ENCODE measurements around the gene OPN1SW.

OPN1SW gene

DNA sequence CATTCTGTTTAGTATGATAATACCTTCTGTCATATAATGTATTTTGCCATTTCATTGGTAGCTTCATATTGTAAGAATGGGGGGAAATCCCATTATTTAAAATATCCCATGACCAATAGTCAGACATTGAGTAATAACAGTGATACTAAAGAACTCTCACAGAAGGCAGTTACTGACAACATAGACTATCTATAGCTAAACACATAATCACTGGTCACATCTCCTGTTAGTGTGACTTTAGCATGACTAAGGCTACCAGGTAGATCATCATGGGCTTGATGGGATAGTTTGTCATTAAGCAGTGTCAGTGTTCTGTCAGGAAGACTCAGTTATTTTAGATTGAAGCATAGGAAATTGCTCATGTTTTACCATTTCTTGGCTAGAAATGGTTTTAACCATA lies 16.4 kb downstream of the OPN1SW start:
- Mint-ChIP-seq H3K36me3 (ENCODE audit: low read depth) (peaks cover 89% of the 10 kb centered on the region), H3K4me1 (ENCODE audit: low read depth) (peaks cover 8% of the 10 kb centered on the region), H3K9me3 (no peaks in the 10 kb centered on the region), H3K27ac (no peak overlapping the region), H3K4me3 (no peak overlapping the region), H3K27me3 (no peaks in the 10 kb centered on the region)
- DNase-seq: no peak

DNA sequence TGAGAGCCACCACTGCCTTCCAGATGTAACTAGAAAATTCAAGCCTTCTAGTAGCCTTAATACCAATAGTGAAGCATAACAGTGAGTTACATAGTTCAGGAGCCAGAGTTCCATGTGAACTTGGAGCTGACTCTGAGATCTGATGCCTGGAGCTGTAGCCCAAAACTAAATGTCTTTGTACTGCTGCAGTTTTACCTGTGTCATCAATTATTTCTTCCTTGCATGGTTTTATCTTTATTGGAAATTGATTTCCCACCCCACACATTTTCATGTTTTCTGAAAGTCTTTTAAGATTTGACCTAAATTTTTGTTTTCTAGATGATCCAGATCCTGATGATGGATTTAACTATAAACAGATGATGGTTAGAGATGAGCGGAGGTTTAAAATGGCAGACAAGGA lies 17.0 kb downstream of the OPN1SW start:
- Mint-ChIP-seq H3K27me3 (no peaks in the 10 kb centered on the region), H3K27ac (peak overlapping the region; percentile 5), H3K4me3 (no peak overlapping the region), H3K36me3 (ENCODE audit: low read depth) (peaks cover 89% of the 10 kb centered on the region), H3K4me1 (ENCODE audit: low read depth) (peaks cover 8% of the 10 kb centered on the region), H3K9me3 (no peaks in the 10 kb centered on the region)
- no peak for DNase-seq

DNA sequence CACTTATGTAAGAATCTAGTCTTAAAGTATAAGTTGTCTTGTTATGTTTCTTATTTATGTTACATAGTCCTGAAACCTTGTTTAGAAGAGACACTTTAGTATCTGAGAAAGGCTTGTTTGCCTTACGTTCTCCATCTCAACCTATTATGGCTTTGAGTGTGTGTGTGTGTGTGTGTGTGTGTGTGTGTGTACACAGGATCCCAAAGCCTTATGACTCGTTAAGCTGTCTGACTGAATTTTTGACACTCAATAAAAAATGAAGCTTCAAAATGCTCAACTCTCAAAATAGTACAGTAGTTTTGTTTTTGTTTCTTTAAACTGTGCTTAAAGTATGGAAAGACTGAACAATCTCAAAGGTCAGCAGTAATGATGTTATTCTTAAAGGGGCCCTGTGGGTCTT lies 18.4 kb downstream of the OPN1SW start:
- peaks cover 94% of the 10 kb centered on the region for H3K36me3 Mint-ChIP-seq (ENCODE audit: low read depth)
- DNase-seq: no peak

DNA sequence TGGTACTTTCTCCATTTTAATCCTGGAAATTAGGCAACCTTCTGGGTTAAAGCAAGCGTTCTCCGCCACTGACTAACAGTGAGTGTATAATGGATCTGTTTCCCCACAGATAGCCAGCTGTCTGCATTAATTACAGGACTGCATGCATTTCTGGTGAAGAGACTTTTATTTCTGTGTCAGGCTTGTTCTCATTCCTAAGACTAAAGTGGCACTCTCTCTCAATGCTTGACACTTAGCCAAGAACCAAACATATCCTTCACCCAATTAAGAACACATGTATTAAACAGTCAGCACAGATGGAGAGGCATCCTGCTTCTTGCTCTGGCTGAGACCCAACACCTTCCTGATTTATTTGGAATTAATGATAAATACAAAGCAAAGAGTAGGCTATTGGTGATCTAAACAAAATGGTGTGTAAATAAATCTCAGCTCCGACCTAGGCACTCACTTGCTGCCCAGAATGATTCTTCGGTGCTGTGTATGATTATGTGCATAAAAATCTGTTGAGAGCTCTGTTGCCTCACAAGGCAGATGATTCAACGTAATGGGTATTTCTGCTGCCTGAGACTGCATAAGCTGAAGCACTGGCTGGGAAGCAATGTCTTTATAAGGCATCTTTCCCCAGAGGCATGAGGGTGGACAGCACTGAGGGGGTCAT lies 19.6 kb downstream of the OPN1SW start:
- no peak for DNase-seq
- H3K9me3 Mint-ChIP-seq: no peaks in the 10 kb centered on the region
- no peaks in the 10 kb centered on the region for H3K27me3 Mint-ChIP-seq
- no peak overlapping the region for H3K4me3 Mint-ChIP-seq
- H3K4me1 Mint-ChIP-seq (ENCODE audit: low read depth): peaks cover 13% of the 10 kb centered on the region
- H3K27ac Mint-ChIP-seq: no peak overlapping the region
- H3K36me3 Mint-ChIP-seq (ENCODE audit: low read depth): peaks cover 91% of the 10 kb centered on the region

More for the DNA sequence above, 18.4 kb downstream of the OPN1SW start:
- Mint-ChIP-seq H3K27me3 (no peaks in the 10 kb centered on the region), H3K4me1 (ENCODE audit: low read depth) (peaks cover 13% of the 10 kb centered on the region), H3K9me3 (no peaks in the 10 kb centered on the region), H3K4me3 (no peak overlapping the region), H3K27ac (peak overlapping the region; percentile 28)

DNA sequence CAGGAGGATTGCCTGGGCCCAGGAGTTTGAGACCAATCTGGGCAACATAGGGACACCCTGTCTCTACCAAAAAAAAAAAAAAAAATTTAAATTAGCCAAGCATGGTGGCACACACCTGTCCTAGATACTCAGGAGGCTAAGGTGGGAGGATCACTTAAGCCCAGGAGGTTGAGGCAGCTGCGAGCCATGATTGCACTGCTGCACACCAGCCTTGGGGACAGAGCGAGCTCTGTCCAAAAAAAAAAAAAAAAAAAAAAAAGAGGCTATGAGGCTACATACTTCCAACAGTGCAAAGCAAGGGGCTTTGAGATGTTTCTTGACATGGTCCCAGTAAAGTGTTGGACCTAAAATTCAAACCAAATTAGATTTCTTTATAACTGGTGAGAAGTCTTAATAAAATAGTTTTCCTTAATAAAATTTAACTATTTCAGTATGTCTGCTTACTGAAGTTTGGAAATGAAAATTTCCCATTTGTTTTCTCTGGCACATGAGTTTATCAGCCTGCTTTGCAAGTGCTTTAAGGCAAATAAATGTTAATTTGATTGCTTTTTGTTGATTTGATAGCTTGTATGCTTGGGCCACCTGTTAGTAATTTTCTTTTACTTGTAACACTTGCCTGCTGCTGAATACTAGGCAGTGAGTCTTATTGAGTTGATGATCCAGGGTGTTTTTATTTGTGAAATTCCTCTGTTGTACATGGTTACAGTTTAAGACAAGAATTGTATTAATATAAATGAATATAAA lies 20.3 kb downstream of the OPN1SW start:
- Mint-ChIP-seq H3K4me3 (no peak overlapping the region), H3K27ac (no peak overlapping the region), H3K9me3 (no peaks in the 10 kb centered on the region), H3K36me3 (ENCODE audit: low read depth) (peaks cover 91% of the 10 kb centered on the region), H3K4me1 (ENCODE audit: low read depth) (peaks cover 14% of the 10 kb centered on the region), H3K27me3 (no peaks in the 10 kb centered on the region)
- DNase-seq: no peak

DNA sequence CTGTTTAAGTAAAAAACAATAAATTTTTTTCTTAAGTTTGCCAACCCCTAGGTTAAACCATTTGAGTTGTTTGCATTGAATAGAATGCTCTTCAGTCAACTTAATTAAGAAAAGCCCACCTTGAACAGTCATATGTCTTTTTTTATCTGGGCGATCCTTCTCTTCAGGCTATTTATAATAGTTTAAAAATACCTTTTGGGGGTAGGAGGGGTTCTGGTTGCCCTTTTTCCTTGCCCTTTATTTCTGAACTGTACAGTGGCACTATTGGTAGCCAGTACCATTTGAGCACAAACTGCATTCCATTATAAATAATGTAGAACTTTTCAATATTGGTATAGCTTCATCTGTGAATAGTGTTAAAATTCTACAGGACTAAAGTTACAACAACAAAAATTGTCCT lies 23.3 kb downstream of the OPN1SW start:
- Mint-ChIP-seq H3K4me1 (ENCODE audit: low read depth) (peaks cover 27% of the 10 kb centered on the region), H3K27me3 (no peaks in the 10 kb centered on the region), H3K9me3 (no peaks in the 10 kb centered on the region), H3K36me3 (ENCODE audit: low read depth) (peaks cover 91% of the 10 kb centered on the region), H3K4me3 (no peak overlapping the region), H3K27ac (no peak overlapping the region)
- no peak for DNase-seq

DNA sequence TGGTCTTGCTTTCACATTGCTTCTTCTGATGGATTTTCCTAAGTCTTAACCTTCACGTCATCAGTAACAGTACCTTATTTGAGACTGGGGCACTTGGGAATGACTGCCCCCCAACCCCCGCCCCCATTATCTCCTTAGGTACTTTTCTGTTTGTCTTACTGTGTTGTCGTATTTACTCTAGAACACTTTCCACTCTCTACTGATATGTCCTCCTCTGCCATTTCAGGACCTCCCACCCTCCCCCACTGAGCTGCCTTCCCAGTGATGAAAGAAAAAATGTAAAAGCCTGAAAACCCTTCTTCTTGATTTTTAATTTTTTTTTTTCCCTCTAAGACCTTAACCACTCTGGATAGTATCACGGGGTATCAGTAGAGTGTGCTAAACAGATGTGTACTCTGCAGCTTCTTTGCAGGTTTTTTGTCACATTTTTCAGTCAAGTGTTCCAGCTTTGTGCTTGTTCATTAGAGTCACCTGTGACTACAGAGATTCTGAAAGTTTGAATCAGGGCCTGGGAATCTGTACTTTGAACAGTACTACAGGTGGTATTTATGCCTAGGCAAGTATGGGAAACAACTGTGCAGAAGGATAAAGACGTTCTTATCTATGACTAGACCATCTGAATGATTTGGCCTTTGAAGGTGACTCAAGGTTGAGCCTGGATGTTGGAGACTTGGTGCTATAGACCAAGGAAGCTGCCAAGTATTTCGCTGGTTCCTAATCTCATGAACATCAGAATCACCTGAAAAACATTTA lies 28.1 kb downstream of the OPN1SW start:
- Mint-ChIP-seq H3K27ac (no peak overlapping the region), H3K4me1 (ENCODE audit: low read depth) (peaks cover 43% of the 10 kb centered on the region), H3K27me3 (no peaks in the 10 kb centered on the region), H3K9me3 (no peaks in the 10 kb centered on the region), H3K4me3 (no peak overlapping the region), H3K36me3 (ENCODE audit: low read depth) (peaks cover 79% of the 10 kb centered on the region)
- DNase-seq: no peak

DNA sequence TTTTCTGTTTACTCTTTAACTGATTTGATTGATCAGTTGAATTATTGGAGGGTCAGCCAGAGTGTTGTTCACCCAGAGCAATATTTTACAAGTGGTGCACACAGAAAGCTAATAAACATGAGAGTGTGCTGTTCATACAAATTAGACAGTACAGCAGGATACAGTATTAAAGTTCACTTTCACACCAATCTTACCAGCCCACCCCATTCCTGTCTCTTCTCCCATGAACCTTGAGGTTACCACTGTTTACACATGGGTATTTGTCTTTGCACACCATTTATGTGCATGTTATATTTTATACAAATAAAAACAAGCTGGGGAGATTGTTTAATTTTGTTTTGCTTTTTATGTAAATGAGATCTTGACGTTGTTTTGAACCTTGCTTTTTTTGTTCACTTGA lies 29.9 kb downstream of the OPN1SW start:
- no peak for DNase-seq
- Mint-ChIP-seq H3K27me3 (no peaks in the 10 kb centered on the region), H3K4me3 (no peak overlapping the region), H3K27ac (no peak overlapping the region), H3K4me1 (ENCODE audit: low read depth) (peaks cover 60% of the 10 kb centered on the region), H3K9me3 (no peaks in the 10 kb centered on the region), H3K36me3 (ENCODE audit: low read depth) (peaks cover 78% of the 10 kb centered on the region)

DNA sequence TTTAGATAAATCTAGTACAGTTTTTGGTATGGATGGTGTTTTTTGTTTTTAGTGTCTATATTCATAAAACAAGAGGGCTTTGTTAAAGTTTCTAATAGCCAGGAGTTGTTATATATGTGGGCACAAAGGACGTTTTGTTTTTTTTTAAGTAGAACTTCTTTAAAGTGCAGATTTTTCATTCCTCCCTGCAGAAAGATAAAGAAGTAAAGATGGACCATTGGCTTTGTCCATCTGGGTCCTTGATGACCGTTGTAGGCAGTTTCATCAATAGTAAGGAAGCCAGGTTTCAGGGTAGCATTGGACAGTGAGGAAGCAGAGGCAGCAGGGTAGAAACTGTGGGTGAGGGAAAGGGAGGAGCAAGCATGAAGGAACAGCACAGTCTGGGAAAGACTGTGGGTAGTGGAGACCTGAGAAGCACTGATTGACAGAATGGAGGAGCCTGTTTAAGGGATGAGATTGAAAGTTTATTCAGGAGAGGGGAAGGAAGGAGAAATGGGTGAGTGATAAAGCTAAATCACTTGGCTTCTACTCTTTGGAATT lies 31.2 kb downstream of the OPN1SW start:
- Mint-ChIP-seq H3K27ac (no peak overlapping the region), H3K4me3 (no peak overlapping the region), H3K9me3 (no peaks in the 10 kb centered on the region)

DNA sequence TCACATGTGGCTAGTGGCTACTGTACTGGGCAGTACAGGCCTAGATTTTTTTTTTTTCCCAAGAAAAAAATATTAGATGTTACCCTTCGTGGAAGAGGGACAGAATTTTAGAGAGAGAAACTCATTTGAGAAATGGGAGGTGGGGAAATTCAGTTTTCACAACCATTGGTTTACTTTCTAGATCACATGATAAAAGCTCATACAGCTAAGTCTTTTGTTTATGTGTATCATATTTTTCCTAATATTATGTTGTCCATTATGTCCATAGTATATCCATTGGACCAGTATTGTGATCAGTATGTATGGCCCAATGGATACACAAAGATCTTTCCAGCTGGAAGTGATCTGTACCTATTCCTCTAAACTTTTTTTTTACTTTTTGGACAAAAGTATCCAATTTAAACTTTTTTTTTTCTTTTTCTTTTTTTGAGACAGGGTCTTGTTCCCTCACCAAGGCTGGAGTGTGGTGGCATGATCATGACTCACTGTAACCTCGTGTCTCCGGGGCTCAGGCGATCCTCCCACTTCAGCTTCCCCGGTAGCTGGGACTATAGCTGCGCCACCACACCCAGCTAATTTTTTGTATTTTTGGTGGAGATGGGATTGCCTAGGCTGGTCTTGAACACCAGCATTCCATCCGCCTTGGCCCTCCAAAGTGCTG lies 32.4 kb downstream of the OPN1SW start:
- no peak overlapping the region for H3K4me3 Mint-ChIP-seq
- H3K9me3 Mint-ChIP-seq: no peaks in the 10 kb centered on the region
- DNase-seq: no peak
- H3K4me1 Mint-ChIP-seq (ENCODE audit: low read depth): peaks cover 70% of the 10 kb centered on the region
- peak overlapping the region; percentile 18 for H3K27ac Mint-ChIP-seq
- no peaks in the 10 kb centered on the region for H3K27me3 Mint-ChIP-seq
- peaks cover 68% of the 10 kb centered on the region for H3K36me3 Mint-ChIP-seq (ENCODE audit: low read depth)

More for the DNA sequence above, 31.2 kb downstream of the OPN1SW start:
- DNase-seq: no peak
- Mint-ChIP-seq H3K36me3 (ENCODE audit: low read depth) (peaks cover 77% of the 10 kb centered on the region), H3K4me1 (ENCODE audit: low read depth) (peaks cover 68% of the 10 kb centered on the region), H3K27me3 (no peaks in the 10 kb centered on the region)

DNA sequence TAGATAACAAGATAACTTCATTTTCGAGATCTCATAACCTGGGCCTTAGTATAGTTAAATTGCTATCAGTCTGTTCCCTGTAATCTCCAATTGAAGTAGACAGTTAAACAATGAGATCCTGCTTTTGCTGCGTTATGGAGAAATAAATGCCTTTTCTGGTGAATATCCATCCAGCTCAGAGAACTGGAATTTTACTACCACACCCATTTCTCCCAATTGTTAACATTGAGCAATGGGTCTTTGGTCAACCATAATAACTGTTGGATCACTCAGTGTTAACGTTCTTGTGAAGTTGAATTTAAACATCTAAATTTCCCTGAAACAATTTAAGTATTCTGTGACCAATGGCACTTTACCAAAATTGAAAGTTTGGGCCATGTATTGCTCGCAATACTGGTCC lies 33.4 kb downstream of the OPN1SW start:
- Mint-ChIP-seq H3K36me3 (ENCODE audit: low read depth) (peaks cover 58% of the 10 kb centered on the region), H3K9me3 (no peaks in the 10 kb centered on the region), H3K4me3 (no peak overlapping the region), H3K27me3 (no peaks in the 10 kb centered on the region), H3K27ac (no peak overlapping the region), H3K4me1 (ENCODE audit: low read depth) (peaks cover 65% of the 10 kb centered on the region)
- no peak for DNase-seq

DNA sequence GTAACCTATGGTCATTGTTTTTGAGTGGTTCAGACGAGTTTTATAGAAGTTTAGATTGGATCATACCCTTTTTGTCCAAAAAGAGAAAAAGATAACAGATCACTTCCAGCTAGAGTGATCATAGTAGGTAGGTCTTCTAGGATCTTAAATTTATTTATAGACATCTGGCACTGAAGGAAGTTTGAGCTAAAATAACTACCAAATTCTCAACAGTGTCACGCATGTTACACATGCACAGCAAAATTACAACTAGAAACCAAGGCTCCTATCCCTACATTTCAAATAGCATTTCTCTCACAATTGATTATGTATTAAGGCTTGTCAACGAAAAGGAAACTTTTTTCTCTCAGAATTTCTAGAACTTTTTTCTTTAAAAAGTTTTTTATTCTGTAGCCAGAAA lies 34.1 kb downstream of the OPN1SW start:
- Mint-ChIP-seq H3K36me3 (ENCODE audit: low read depth) (peaks cover 52% of the 10 kb centered on the region), H3K4me1 (ENCODE audit: low read depth) (peaks cover 62% of the 10 kb centered on the region)

DNA sequence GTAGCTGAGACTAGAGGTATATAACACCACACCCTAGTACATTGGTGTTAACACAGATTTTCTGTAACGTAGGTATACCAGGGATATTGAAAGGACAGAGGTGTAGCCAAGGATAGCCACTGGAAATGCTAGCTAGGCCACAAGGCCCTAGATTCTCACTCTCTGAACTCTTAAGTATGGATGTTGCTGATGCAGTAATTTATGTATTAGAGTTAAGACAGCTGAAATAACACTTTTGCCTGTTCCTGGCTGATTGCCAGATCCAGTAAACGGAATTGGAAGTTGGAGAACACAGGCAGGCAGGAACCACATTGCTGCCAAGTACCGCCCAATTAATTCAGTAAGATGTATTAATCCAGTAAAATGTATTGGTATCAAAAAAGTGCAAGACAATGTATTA lies 34.6 kb downstream of the OPN1SW start:
- H3K9me3 Mint-ChIP-seq: no peaks in the 10 kb centered on the region
- H3K4me1 Mint-ChIP-seq (ENCODE audit: low read depth): peaks cover 62% of the 10 kb centered on the region
- peaks cover 48% of the 10 kb centered on the region for H3K36me3 Mint-ChIP-seq (ENCODE audit: low read depth)
- H3K27ac Mint-ChIP-seq: no peak overlapping the region
- no peak for DNase-seq
- H3K4me3 Mint-ChIP-seq: peak overlapping the region; percentile 98
- H3K27me3 Mint-ChIP-seq: no peaks in the 10 kb centered on the region

More for the DNA sequence above, 34.1 kb downstream of the OPN1SW start:
- DNase-seq: no peak
- H3K27ac Mint-ChIP-seq: no peak overlapping the region
- no peaks in the 10 kb centered on the region for H3K27me3 Mint-ChIP-seq
- H3K4me3 Mint-ChIP-seq: no peak overlapping the region
- H3K9me3 Mint-ChIP-seq: no peaks in the 10 kb centered on the region

DNA sequence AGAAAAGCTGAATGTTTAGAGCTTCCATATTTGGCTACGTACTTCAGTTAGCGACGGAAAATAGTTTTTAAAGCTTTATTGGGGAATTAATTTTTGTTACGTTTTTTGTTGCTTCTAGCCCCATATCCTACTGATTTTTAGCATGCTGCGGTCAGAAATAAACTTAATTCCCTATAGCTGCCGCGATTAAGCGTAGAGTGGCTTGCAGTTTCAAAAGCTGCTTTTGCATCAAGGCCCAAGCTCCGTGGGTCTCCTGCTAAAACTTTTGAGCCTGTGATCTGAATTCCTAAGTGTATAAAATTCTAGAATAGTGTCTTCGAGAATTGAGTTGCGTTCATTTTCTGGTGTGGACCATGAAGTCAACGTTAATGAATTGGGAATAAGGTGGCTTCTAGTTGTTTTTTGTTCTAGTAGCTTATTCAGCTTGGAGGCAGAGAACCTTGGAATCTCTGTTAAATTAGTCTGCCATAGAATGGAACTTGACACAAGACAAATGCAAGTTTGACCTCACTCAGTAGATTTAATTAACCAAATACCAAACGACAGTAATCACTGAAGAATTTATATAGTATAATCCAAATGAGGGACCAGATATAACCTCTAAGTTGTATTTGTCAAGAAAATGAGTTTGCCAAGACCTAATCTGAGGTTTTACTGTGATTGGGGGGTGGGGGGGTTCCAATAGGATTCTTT lies 35.5 kb downstream of the OPN1SW start:
- no peak for DNase-seq
- Mint-ChIP-seq H3K4me1 (ENCODE audit: low read depth) (peaks cover 56% of the 10 kb centered on the region), H3K9me3 (no peaks in the 10 kb centered on the region), H3K27me3 (no peaks in the 10 kb centered on the region), H3K4me3 (peak overlapping the region; percentile 98), H3K36me3 (ENCODE audit: low read depth) (peaks cover 40% of the 10 kb centered on the region), H3K27ac (peak overlapping the region; percentile 97)
